RWPE2 (cell line): Measurements from ENCODE around the gene TTLL9.

Experiments used
- ATAC-seq: fragments of 200-7000 bp; cut with Tn5 transposase; 3 replicates; pipeline ENCODE4 v1.9.1; 2021; ENCODE audit warnings: low read depth
- DNase-seq: peaks from one replicate; pipeline ENCODE4 v3.0.0-alpha.2; 2020; ENCODE audit warnings: low spot score
- H3K27ac ChIP-seq: fragments of 450-650 bp; 2 replicates; pipeline ENCODE4 v1.5.1; 2017; ENCODE audit warnings: mild to moderate bottlenecking; ENCODE audit not compliant: poor library complexity, severe bottlenecking
- H3K27me3 ChIP-seq: fragments of 250-450 bp; sonication (Bioruptor Pico); 2 replicates; pipeline ENCODE4 v1.5.1; 2021; ENCODE audit warnings: mild to moderate bottlenecking, moderate library complexity; ENCODE audit not compliant: insufficient read depth, poor library complexity, severe bottlenecking
- H3K36me3 ChIP-seq: fragments of 250-450 bp; sonication (Bioruptor Pico); 2 replicates; pipeline ENCODE4 v1.5.1; 2020; ENCODE audit warnings: low read depth, mild to moderate bottlenecking, moderate library complexity
- H3K4me1 ChIP-seq: fragments of 250-450 bp; sonication (Bioruptor Pico); 2 replicates; pipeline ENCODE4 v1.5.1; 2021; ENCODE audit warnings: mild to moderate bottlenecking, moderate library complexity; ENCODE audit not compliant: insufficient read depth, poor library complexity, severe bottlenecking
- H3K4me3 ChIP-seq: fragments of 250-450 bp; sonication (Bioruptor Pico); 2 replicates; pipeline ENCODE4 v1.5.1; 2021; ENCODE audit warnings: mild to moderate bottlenecking, moderate library complexity; ENCODE audit not compliant: severe bottlenecking
- H3K9me3 ChIP-seq: fragments of 250-450 bp; sonication (Bioruptor Pico); 2 replicates; pipeline ENCODE4 v1.5.1; 2021; ENCODE audit warnings: mild to moderate bottlenecking, moderate library complexity; ENCODE audit not compliant: severe bottlenecking
- TF ChIP-seq, protein P1 (sequence below): fragments of 450-650 bp; IDR thresholded peaks from one replicate; pipeline ENCODE4 v1.5.1; 2017; ENCODE audit warnings: mild to moderate bottlenecking, moderate library complexity; ENCODE audit not compliant: poor library complexity, severe bottlenecking

TTLL9 gene

DNA sequence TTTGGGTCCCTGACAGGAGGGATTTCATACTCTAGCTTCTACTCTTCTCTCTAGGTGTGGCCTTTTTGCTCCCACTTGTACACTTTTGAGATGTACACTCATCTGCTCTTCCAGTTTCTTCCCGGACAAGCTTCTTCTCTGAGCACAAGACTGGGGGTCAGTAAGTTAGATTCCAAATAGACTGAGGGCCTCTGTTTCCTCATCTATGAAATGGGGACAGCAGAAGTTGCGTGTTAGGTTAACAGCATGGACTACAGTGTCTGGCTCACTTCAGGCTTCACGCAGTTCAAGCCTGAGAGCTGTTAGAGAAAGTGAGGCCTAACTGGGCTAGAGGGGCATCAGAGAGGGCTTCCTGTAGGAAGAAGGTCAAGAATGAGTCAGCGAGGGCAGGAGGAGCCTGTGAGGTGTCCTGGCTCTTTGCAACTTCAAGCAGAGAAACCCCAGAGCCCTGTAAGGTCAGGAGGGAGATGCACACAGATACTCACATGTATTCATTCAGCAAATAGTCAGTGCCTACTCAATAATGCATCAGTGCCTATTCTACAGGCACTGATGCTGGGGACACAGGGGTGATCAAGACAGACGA, 118.1 kb downstream of the TTLL9 start:
- H3K36me3 ChIP-seq = no peaks in the 10 kb centered on the region
- no peak overlapping the region for H3K4me3 ChIP-seq
- peak overlapping the region; percentile 21 for H3K27ac ChIP-seq
- H3K9me3 ChIP-seq = no peaks in the 10 kb centered on the region
- H3K4me1 ChIP-seq = no peaks in the 10 kb centered on the region
- H3K27me3 ChIP-seq = peaks cover 14% of the 10 kb centered on the region
- DNase-seq = no peak
- ATAC-seq = 0 out of 3 replicates have a peak, but pooled peaks have one; percentile 2
- TF ChIP-seq, protein P1, sequence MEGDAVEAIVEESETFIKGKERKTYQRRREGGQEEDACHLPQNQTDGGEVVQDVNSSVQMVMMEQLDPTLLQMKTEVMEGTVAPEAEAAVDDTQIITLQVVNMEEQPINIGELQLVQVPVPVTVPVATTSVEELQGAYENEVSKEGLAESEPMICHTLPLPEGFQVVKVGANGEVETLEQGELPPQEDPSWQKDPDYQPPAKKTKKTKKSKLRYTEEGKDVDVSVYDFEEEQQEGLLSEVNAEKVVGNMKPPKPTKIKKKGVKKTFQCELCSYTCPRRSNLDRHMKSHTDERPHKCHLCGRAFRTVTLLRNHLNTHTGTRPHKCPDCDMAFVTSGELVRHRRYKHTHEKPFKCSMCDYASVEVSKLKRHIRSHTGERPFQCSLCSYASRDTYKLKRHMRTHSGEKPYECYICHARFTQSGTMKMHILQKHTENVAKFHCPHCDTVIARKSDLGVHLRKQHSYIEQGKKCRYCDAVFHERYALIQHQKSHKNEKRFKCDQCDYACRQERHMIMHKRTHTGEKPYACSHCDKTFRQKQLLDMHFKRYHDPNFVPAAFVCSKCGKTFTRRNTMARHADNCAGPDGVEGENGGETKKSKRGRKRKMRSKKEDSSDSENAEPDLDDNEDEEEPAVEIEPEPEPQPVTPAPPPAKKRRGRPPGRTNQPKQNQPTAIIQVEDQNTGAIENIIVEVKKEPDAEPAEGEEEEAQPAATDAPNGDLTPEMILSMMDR = no peak

DNA sequence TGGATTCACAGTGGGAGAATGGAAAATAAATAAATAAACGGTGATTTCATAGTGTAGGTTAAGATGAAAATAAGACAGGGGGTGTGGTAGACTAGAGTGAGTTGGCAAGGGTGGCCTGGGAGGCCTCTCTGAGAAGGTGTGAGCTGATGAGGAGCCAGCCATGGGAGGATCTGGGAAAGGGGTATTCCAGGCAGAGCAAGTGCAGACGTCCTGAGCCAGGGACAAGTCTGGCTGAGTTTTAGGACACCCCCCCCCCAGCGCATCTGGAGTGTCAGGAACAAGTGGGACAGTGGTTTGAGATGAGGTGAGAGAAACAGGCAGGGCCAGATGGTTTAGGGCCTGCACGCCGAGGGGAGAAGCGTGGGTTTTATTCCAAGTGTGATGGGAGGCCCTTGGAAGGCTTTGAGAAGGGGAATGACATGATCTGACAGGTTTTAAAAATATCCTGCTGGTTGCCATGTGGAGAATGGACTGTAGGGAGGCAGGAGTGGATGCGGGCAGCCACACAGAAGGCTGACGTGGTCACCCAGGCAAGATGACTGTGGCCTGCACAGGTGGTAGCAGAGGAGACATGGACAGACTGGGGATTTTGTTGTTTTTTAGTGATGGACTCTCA, 118.7 kb downstream of the TTLL9 start:
- ATAC-seq (no peak), DNase-seq (no peak)
- Histone ChIP-seq H3K4me3 (no peak overlapping the region), H3K4me1 (no peaks in the 10 kb centered on the region), H3K27me3 (peaks cover 20% of the 10 kb centered on the region), H3K9me3 (no peaks in the 10 kb centered on the region), H3K36me3 (no peaks in the 10 kb centered on the region), H3K27ac (no peak overlapping the region)
- TF ChIP-seq, protein P1 = no peak

DNA sequence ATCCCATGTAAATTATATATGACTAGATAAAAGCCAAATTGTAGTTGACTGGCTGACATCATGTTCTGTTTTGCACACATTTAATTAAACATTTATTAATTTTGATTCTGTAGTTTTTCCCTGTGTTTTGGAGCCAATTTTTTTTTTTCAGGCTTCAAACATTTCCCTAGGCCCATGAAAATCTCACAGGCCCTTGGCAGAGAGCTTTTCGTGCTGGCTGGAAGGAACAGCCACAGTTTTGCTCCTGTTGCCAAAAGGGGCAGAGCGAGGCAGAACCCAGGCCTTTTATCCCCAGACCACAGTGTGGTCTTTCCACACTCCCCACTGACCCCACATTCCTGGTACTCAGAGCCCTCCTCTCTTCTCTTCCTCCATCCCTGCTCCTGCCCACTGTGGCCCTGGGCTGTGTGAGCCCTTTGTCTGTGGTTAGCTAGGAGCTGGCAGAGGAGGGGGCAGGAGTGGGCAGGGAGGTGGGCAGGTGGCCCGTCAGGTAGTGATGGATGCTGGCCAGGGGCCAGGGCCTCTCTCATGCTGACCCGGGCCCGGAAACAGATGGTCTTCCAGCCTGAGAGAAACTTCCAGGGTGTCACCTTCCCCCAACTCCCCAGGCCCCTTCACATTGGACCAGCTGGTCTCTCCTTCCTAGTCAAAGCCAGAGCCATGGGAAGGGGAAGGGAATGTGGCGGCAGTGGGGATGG, 120.4 kb downstream of the TTLL9 start:
- H3K36me3 ChIP-seq = no peaks in the 10 kb centered on the region
- no peak for ATAC-seq
- H3K4me1 ChIP-seq = no peaks in the 10 kb centered on the region
- no peak for DNase-seq
- no peaks in the 10 kb centered on the region for H3K9me3 ChIP-seq
- TF ChIP-seq, protein P1 = no peak
- H3K4me3 ChIP-seq = no peak overlapping the region
- no peak overlapping the region for H3K27ac ChIP-seq
- H3K27me3 ChIP-seq = peaks cover 37% of the 10 kb centered on the region

DNA sequence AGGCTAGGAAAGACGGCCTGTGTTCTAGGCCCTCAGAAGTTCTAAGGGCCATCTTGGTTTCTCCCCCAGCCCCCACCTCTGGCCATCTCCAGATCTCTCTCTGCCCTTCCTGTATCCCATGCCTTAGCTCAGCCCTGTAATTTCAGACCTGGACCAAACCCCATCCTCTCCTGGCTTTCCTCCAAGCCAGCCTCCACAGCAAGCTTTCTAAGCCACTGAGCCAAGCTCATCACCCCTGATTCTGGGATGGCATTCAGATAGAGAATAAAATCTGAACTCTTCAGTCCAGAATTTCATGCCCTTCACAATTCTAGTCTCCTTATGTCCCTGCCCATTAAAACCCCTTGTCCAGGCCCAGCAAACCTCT, 120.9 kb downstream of the TTLL9 start:
- H3K4me3 ChIP-seq = no peak overlapping the region
- H3K36me3 ChIP-seq = no peaks in the 10 kb centered on the region
- DNase-seq (no peak), ATAC-seq (no peak)
- peaks cover 40% of the 10 kb centered on the region for H3K27me3 ChIP-seq
- no peak overlapping the region for H3K27ac ChIP-seq
- TF ChIP-seq, protein P1 = no peak
- no peaks in the 10 kb centered on the region for H3K4me1 ChIP-seq
- no peaks in the 10 kb centered on the region for H3K9me3 ChIP-seq

DNA sequence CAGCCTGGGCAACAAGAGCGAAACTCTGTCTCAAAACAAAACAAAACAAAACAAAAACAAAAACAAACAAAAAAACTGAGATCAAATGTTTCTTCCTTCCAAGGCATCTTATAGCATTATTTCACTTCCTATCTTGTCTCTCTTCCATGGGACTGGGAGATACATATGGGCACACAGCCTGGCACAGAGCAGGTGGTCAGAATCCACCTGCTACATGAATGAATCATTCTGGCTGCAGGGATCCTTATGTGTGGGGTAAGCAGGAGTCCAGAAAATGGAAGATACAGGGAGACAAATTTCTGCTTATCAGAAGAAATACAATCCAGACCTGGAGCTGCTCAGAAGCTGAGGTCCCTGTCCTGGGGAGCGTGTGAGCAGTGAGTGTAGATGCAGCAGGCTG, 121.7 kb downstream of the TTLL9 start:
- TF ChIP-seq, protein P1 = no peak
- peaks cover 40% of the 10 kb centered on the region for H3K27me3 ChIP-seq
- H3K9me3 ChIP-seq = no peaks in the 10 kb centered on the region
- DNase-seq = no peak
- ATAC-seq = no peak
- no peak overlapping the region for H3K27ac ChIP-seq
- no peaks in the 10 kb centered on the region for H3K4me1 ChIP-seq
- H3K36me3 ChIP-seq = no peaks in the 10 kb centered on the region
- no peak overlapping the region for H3K4me3 ChIP-seq
